ENCODE results near the gene TTF2.

DNA sequence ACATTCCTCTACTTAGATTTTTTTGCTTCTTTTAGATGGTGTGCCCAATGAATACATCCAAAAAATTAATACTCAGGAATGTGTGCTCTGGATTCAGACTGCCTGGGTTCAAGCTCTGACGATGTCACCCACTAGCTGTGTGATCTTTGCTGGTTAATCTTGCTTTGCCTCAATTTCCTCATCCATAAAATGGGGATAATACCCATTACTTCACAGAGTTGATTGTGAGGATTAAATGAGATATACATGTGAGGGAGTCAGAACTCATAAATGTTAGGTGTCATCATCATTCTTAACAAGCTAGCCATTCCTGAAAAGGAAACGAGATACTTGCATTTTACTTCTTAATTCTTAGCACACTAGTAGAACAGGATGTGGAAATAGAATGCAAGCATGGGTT is 12.9 kb upstream of the TTF2 start:
- no peak for TF ChIP-seq POLR2A (IDR thresholded peaks at IDR 0.05)
- TF ChIP-seq, protein P1, sequence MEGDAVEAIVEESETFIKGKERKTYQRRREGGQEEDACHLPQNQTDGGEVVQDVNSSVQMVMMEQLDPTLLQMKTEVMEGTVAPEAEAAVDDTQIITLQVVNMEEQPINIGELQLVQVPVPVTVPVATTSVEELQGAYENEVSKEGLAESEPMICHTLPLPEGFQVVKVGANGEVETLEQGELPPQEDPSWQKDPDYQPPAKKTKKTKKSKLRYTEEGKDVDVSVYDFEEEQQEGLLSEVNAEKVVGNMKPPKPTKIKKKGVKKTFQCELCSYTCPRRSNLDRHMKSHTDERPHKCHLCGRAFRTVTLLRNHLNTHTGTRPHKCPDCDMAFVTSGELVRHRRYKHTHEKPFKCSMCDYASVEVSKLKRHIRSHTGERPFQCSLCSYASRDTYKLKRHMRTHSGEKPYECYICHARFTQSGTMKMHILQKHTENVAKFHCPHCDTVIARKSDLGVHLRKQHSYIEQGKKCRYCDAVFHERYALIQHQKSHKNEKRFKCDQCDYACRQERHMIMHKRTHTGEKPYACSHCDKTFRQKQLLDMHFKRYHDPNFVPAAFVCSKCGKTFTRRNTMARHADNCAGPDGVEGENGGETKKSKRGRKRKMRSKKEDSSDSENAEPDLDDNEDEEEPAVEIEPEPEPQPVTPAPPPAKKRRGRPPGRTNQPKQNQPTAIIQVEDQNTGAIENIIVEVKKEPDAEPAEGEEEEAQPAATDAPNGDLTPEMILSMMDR (IDR thresholded peaks at IDR 0.05), result no peak
